Measurements from ENCODE around the gene GAREM1.

Gene GAREM1

GRCh38 chr18:32459361-32460101 is 11.2 kb downstream of the GAREM1 start:
- DNase-seq (ENCODE audit: low read depth, low spot score) = no peak

- no peak for DNase-seq (ENCODE audit: low read depth, low spot score)
Measured at GRCh38 chr18:32455361-32455760, 15.3 kb downstream of the GAREM1 start.

- DNase-seq (ENCODE audit: low read depth, low spot score) = no peak
Measured at GRCh38 chr18:32454593-32454992, 16.1 kb downstream of the GAREM1 start.

GRCh38 chr18:32450874-32451273 is 19.8 kb downstream of the GAREM1 start:
- no peak for DNase-seq (ENCODE audit: low read depth, low spot score)

GRCh38 chr18:32450026-32450691 is 20.5 kb downstream of the GAREM1 start:
- no peak for DNase-seq (ENCODE audit: low read depth, low spot score)

DNA sequence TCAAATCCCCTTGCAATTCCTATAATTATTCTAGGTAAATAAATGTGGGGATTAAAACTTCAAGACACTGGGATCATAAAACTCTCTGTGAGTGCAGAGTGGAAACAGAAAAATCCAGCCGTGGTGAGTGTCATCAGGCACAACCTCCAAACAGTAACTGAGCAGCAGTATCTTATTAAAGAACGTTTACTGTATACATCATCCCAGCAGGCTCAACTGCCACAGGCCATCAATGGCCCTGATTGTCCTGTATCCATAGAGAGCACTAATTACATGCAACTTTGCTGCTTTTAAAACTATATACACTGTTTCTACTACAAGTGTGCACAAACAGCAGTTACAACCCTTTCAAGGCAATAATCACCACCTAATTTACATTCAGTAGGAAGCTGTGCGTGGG is 23.9 kb downstream of the GAREM1 start:
- no peak for DNase-seq (ENCODE audit: low read depth, low spot score)

DNA sequence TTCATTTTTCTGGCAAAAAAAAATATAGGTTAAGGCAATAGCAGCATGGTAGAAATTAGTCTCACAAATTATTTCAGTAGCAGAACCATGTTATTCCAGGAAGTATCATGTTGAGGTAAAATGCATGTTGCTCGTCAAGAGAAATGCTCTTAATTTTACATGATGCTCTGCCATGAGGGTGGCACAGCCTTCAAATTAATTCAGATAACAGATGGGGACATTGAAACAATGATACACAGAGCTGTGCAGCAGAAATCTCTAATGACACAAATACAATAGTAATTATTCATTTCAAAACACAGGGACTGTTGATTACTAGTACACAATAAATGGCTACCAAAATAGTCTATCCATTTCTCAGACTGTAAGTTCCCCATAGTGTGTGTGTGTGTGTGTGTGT is 24.8 kb downstream of the GAREM1 start:
- no peak for DNase-seq (ENCODE audit: low read depth, low spot score)

- DNase-seq (ENCODE audit: low read depth, low spot score) = no peak
Measured at GRCh38 chr18:32443706-32444215, 26.9 kb downstream of the GAREM1 start.

DNA sequence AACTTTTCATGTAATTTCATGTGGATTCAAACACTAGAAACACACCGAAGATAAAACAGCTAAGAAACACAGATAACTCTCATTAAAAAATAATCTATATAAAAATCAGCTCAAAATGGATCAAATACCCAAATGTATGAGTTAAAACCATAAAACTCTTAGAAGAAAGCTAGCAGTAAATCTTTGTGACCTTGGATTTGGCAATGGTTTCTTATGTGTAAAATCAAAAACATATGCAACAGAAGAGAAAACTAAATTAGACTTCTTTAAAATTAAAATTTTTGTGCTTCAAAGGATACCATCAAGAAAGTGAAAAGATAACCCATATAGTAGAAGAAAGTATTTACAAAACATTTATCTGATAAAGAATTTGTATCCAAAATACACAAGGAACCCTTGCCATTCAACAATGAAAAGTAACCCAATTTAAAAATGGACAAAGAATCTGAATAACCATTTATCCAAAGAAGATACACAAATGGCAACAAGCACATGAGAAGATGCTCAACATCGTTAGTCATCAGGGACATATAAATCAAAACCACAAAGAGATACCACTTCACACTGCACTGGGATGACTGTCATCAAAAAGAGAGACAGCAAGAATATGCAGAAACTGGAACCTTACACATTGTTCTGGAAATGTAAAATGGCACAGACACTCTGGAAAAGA is 27.5 kb downstream of the GAREM1 start:
- DNase-seq (ENCODE audit: low read depth, low spot score) = no peak

GRCh38 chr18:32442575-32442974 is 28.1 kb downstream of the GAREM1 start:
- DNase-seq (ENCODE audit: low read depth, low spot score) = no peak

- no peak for DNase-seq (ENCODE audit: low read depth, low spot score)
Measured at GRCh38 chr18:32441533-32441932, 29.1 kb downstream of the GAREM1 start.

GRCh38 chr18:32440518-32440917 is 30.2 kb downstream of the GAREM1 start:
- DNase-seq (ENCODE audit: low read depth, low spot score) = no peak

- no peak for DNase-seq (ENCODE audit: low read depth, low spot score)
Measured at GRCh38 chr18:32439802-32440201, 30.9 kb downstream of the GAREM1 start.

DNA sequence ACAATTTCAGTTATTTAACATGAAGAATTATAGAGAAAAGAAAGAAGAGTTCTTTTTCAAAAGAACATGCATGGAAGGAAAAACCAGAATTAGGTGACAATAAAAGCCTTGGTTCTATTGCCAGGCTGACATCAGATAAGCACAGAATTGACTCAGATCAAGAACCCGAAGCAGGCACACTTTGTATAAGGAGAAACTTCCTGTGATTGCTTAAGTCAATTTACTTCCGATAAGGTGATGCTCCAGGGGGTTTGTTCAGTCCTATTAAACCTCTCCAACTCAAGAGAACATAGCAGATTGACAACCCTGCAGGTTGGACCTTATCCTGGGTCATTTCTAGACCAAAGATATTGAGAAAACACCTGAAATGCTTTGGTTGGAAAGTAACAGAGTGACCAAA is 31.4 kb downstream of the GAREM1 start:
- no peak for DNase-seq (ENCODE audit: low read depth, low spot score)

DNA sequence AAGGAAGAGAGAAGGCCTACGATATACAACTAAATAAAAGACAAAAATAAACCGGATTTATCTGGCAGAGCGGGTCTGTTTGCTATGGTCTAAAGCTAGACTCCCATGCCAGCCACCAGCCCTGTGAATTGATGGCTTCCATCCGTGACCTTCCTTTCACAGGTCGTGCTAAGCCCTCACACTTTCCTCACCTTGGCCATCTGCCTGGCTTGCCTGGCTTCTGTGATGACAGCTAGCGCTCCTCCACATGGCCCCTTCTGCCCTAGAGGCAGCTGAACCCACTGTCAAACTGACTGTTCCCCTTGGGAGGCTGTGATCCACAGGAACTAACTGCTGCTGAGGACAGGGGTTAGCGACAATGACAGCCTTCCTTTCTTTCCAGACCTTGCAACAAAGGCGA is 32.5 kb downstream of the GAREM1 start:
- no peak for DNase-seq (ENCODE audit: low read depth, low spot score)

- no peak for DNase-seq (ENCODE audit: low read depth, low spot score)
Measured at GRCh38 chr18:32437100-32437834, 33.4 kb downstream of the GAREM1 start.

DNA sequence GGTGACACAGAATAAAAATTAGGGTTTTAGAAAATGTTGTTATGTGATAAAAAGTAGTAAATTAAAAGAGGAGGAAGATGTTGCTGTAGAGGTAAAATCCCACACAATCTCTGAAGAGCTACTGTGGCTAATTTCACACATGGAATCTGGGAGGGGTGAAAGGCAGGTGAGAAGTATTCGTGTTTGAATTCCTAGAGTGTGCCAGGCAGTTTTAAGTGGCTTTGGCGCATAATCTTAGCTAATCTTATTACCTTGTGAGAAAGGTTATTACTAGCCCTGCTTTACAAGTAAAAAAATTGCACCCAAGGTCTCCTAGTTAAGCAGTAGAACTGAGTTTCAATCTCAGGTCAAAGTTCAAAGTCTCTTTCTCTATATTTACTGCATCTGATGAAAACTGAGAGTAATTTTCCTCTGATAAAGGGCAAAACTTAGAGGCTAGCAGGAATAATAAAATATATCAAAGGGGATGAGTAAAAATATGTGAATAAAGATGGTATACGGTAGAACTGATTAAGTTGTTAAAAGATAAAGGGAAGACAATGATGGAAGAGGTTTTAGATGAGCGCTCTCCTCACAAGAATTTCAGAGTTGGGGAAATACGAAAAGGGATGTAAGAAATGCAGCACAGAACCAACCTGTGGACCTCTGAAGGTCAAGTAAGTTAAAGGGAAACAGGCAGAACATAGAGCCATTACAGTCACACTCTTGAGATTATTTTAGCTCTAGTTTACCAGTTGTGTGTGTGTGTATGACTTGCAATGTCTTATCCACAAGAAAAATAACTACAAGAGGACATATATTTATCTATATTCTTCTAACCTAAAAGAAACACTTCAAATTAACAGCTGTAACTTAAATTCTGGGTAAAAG is 34.8 kb downstream of the GAREM1 start:
- no peak for DNase-seq (ENCODE audit: low read depth, low spot score)

DNA sequence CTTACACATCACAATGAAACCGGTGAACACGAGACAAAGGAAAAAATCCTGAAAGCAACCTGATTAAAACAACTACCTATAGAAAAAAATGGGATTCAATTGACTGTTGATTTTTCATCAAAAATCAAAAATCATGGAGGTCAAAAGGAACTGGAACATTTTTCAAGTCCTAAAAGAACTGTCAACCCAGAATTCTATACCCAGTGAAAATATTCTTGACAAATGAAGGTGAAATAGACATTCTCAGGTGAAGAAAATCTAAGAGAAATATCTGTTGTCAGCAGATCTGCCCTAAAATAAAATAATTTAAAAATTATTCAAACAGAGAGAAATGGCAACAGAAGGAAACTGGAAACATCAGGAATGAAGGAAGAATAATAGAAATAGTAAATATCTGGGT is 38.9 kb downstream of the GAREM1 start:
- DNase-seq (ENCODE audit: low read depth, low spot score) = no peak

DNA sequence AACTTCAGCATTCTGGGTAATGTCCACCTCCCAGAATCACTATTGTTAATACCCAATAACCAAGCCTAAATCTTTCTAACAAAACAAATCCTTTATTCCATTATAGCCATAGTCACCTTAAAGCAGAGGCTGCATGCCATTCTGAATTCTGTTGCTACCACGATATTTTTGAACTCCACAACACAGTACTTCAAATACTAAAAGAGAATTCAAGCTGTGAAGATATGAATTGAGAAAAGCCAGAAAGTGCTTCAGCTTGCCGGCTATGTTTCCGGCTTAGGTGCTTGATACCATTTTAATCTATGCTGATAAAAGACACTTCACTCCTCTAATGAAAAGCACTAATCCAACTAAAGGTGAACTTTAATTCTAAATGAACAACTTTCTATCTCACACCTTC is 41.3 kb downstream of the GAREM1 start:
- DNase-seq (ENCODE audit: low read depth, low spot score) = no peak

GRCh38 chr18:32427084-32427900 is 43.4 kb downstream of the GAREM1 start:
- no peak for DNase-seq (ENCODE audit: low read depth, low spot score)

All from activated naive CD8-positive, alpha-beta T cell treated with anti-CD3 and anti-CD28 coated beads, Interleukin-2, amount 50 U/mL, for 16 hours (primary cell).